ENCODE measurements around the gene GPX4.

The GPX4 gene

GRCh38 chr19:1149259-1150045, 45.7 kb downstream of the GPX4 start:
- TF ChIP-seq EZH2 (IDR thresholded peaks at IDR 0.05; ENCODE audit: borderline replicate concordance, low read length): no peak
- TF ChIP-seq CTCF (IDR thresholded peaks at IDR 0.05; ENCODE audit: low read length): no peak
- Histone ChIP-seq H3K9ac (ENCODE audit: low read length) (no peak overlapping the region), H4K20me1 (ENCODE audit: insufficient read depth, low read length) (no peaks in the 10 kb centered on the region), H3K9me2 (ENCODE audit: low read depth, low read length) (no peaks in the 10 kb centered on the region), H2AFZ (ENCODE audit: low read length) (no peak overlapping the region), H3K4me3 (ENCODE audit: low read depth, low read length, poor library complexity, severe bottlenecking) (no peak overlapping the region), H3K4me2 (ENCODE audit: low read length) (no peak overlapping the region), H3K27me3 (ENCODE audit: insufficient read depth, low read length) (no peaks in the 10 kb centered on the region), H3K36me3 (ENCODE audit: insufficient read depth, low read length) (peaks cover 11% of the 10 kb centered on the region), H3K79me2 (ENCODE audit: insufficient read depth, low read length) (no peaks in the 10 kb centered on the region), H3K27ac (ENCODE audit: low read depth, low read length, poor library complexity, severe bottlenecking) (no peak overlapping the region), H3K9me3 (ENCODE audit: low read length) (no peaks in the 10 kb centered on the region), H3F3A (ENCODE audit: insufficient read depth, low read length) (no peaks in the 10 kb centered on the region), H3K4me1 (ENCODE audit: insufficient read depth, low read length, severe bottlenecking) (no peaks in the 10 kb centered on the region)

- H3F3A ChIP-seq (ENCODE audit: insufficient read depth, low read length): no peaks in the 10 kb centered on the region
- H3K4me1 ChIP-seq (ENCODE audit: insufficient read depth, low read length, severe bottlenecking): no peaks in the 10 kb centered on the region
- no peaks in the 10 kb centered on the region for H3K79me2 ChIP-seq (ENCODE audit: insufficient read depth, low read length)
- H3K4me3 ChIP-seq (ENCODE audit: low read depth, low read length, poor library complexity, severe bottlenecking): no peak overlapping the region
- peaks cover 11% of the 10 kb centered on the region for H3K36me3 ChIP-seq (ENCODE audit: insufficient read depth, low read length)
- no peak overlapping the region for H3K27ac ChIP-seq (ENCODE audit: low read depth, low read length, poor library complexity, severe bottlenecking)
- no peak overlapping the region for H2AFZ ChIP-seq (ENCODE audit: low read length)
- H3K4me2 ChIP-seq (ENCODE audit: low read length): no peak overlapping the region
- H3K27me3 ChIP-seq (ENCODE audit: insufficient read depth, low read length): no peaks in the 10 kb centered on the region
- H3K9me2 ChIP-seq (ENCODE audit: low read depth, low read length): no peaks in the 10 kb centered on the region
- TF ChIP-seq EZH2 (IDR thresholded peaks at IDR 0.05; ENCODE audit: borderline replicate concordance, low read length) (no peak), CTCF (IDR thresholded peaks at IDR 0.05; ENCODE audit: low read length) (no peak)
- H4K20me1 ChIP-seq (ENCODE audit: insufficient read depth, low read length): no peaks in the 10 kb centered on the region
- no peaks in the 10 kb centered on the region for H3K9me3 ChIP-seq (ENCODE audit: low read length)
- no peak overlapping the region for H3K9ac ChIP-seq (ENCODE audit: low read length)
Measured at GRCh38 chr19:1150333-1151036, 46.7 kb downstream of the GPX4 start.

- Histone ChIP-seq H3K27ac (ENCODE audit: low read depth, low read length, poor library complexity, severe bottlenecking) (no peak overlapping the region), H3F3A (ENCODE audit: insufficient read depth, low read length) (no peaks in the 10 kb centered on the region), H2AFZ (ENCODE audit: low read length) (no peak overlapping the region), H3K27me3 (ENCODE audit: insufficient read depth, low read length) (no peaks in the 10 kb centered on the region), H3K4me1 (ENCODE audit: insufficient read depth, low read length, severe bottlenecking) (no peaks in the 10 kb centered on the region), H3K36me3 (ENCODE audit: insufficient read depth, low read length) (peaks cover 11% of the 10 kb centered on the region), H3K9ac (ENCODE audit: low read length) (no peak overlapping the region), H3K79me2 (ENCODE audit: insufficient read depth, low read length) (no peaks in the 10 kb centered on the region), H3K4me3 (ENCODE audit: low read depth, low read length, poor library complexity, severe bottlenecking) (no peak overlapping the region), H3K4me2 (ENCODE audit: low read length) (no peak overlapping the region), H3K9me2 (ENCODE audit: low read depth, low read length) (no peaks in the 10 kb centered on the region), H3K9me3 (ENCODE audit: low read length) (no peaks in the 10 kb centered on the region), H4K20me1 (ENCODE audit: insufficient read depth, low read length) (no peaks in the 10 kb centered on the region)
- TF ChIP-seq EZH2 (IDR thresholded peaks at IDR 0.05; ENCODE audit: borderline replicate concordance, low read length) (no peak), CTCF (IDR thresholded peaks at IDR 0.05; ENCODE audit: low read length) (no peak)
Measured at GRCh38 chr19:1151037-1151724, 47.4 kb downstream of the GPX4 start.

All from OCI-LY1 (cell line).